ENCODE measurements around the gene RPL23.
"Not testable (repeated sequence)": the region's sequence is repeated elsewhere in the genome, so short reads cannot be mapped to it uniquely, and the experiment has no call there.

RPL23 gene

GRCh38 chr17:38868817-38869525 lies 15.4 kb upstream of the RPL23 start:
- DNase-seq = peak in 57 of 58 donors; percentile 51 to 95 (median 84)

- peak in 4 of 58 donors; percentile 27 to 52 (median 39) for DNase-seq
Measured at GRCh38 chr17:38867968-38868816, 14.7 kb upstream of the RPL23 start.

DNA sequence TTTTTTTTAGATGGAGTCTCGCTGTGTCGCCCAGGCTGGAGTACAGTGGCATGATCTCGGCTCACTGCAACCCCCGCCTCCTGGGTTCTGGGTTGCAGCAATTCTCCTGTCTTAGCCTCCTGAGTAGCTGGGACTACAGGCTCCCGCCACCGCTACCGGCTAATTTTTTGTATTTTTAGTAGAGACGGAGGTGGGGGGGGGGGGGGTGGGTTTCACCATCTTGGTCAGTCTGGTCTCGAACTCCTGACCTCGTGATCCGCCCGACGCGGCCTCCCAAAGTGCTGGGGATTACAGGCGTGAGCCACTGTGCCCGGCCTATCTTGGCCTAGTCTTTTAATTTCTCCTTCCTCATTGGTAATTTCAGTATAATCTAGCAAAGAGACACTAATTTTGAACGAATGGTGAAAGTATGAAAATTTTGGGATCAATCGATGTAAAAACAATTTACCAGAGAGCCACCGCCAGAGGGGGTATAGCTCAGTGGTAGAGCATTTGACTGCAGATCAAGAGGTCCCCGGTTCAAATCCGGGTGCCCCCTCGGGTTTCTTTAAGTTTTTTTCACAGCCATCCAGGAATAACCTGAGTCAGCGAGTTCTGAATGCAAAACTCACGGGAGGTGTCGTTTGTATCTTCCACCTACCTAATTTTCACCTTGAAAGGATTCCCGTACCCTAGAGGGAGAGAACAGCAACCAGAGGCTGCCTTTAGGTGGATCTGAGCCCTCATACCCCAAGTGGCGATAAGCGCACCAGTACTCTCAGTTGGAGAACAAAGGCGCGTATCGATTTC lies 13.9 kb upstream of the RPL23 start:
- DNase-seq = peak in 44 of 58 donors; percentile 10 to 82 (median 44)

DNA sequence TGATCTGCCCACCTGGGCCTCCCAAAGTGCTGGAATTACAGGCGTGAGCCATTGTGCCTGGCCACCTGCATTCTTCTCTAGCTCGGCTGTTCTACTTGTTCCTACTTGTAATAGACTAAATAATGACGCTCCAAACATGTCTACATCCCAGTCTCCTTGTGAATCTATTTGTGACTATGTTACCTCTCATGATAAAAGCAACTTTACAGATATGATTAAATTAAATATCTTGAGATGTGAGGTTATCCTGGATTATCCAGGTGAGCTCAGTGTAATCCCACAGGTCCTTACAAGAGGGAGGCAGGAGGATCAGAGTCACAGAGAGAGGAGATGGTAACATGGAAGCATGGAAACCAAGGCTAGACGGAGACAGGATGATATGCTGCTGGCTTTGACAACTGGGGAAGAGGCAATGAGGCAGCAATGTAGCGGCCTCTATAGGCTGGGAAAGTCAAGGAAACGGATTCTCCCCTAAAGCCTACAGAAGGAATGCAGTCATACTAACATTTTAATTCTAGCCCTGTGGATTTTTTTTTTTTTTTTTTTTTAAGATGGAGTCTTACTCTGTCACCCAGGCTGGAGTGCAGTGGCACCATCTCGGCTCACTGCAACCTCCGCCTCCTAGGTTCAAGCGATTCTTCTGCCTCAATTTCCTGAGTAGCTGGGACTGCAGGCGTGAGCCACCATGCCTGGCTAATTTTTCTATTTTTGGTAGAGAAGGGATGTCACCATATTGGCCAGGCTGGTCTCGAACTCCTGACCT lies 11.3 kb upstream of the RPL23 start:
- DNase-seq = no peak

- peak in 1 of 58 donors; percentile 7 for DNase-seq
Measured at GRCh38 chr17:38861399-38861843, 7.9 kb upstream of the RPL23 start.

DNA sequence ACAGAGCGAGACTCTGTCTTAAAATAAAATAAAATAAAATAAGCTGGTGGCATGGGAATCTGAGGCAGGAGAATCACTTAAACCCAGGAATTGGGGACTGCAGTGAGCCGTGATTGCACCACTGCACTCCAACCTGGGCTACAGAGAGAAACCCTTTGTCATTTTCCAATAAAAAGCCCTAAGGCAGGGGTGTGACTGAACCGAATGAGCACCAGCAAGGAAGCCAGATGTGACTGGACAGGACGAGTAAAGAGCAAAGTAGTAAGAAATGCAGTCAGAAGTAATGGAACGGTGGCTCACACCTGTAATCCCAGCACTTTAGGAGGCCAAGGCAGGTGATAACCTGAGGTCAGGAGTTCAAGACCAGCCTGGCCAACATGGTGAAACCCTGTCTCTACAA lies 3.8 kb upstream of the RPL23 start:
- no peak for DNase-seq

GRCh38 chr17:38855101-38855714 lies 1.7 kb upstream of the RPL23 start:
- not testable (repeated sequence) for DNase-seq

- DNase-seq = no peak
Measured at GRCh38 chr17:38852771-38853291, 690 bp downstream of the RPL23 start.

- no peak for DNase-seq
Measured at GRCh38 chr17:38851434-38851833, 2.1 kb downstream of the RPL23 start.

DNA sequence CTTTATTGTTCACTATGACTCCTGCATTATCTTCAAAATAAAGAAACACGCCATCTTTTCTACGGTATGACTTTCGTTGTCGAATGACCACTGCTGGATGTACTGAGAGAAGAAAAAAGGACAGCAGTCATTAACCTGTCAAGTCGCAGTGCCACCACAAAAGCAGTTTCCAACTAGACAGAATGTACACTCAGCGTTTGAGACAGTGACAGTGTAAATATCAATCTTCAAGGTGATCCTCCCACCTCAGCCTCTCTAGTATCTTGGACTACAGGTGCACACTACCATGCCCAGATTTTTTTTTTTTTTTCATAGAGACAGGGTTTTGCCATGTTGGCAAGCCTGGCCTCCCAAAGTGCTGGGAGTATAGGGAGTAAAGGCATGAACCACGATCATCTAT lies 3.1 kb downstream of the RPL23 start:
- no peak for DNase-seq

DNA sequence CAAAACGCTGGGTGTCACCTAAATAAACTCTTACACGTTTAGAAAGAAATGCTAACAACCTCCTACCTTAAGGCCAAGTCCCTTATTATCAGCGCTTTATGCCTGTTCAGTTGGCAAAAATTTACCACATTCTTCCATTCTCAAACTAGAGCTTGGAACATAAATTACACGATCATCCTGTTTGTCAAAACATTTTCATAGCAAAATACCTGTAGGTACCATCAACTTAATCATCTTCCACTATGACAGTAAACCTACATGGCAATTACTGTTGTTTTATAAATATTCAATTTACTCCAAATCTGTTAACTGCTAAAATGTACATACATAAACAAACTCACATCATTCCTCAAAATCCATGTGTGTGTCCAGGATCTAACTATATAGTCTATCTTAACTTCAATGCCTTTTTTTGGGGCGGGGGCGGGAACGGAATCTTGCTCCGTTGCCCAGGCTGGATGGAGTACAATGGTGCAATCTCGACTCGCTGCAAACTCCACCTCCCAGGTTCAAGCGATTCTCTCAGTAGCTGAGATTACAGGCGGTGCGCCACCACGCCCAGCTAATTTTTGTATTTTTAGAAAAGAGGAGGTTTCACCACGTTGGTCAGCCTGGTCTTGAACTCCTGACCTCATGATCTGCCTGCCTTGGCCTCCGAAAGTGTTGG lies 4.4 kb downstream of the RPL23 start:
- no peak for DNase-seq

DNA sequence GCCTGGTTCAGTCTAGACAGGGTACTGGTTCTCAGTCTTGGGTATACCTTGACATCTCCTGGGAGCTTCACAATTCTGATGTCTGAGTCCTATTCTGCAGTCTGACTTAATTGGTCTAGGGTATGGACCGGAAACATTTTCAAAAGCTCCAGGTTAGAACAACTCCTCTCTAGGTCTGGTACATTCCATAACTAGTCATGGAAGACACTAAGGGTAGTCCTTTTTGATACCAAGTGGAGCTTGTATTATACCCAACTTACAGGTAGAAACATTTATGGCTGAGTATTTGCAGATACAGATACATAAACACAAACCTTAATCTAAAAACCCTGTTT lies 5.0 kb downstream of the RPL23 start:
- DNase-seq = no peak

GRCh38 chr17:38844261-38844757 lies 9.2 kb downstream of the RPL23 start:
- DNase-seq = no peak

GRCh38 chr17:38825762-38826247 lies 27.7 kb downstream of the RPL23 start:
- no peak for DNase-seq

- DNase-seq = peak; percentile 57 to 97 (median 93)
Measured at GRCh38 chr17:38824899-38825761, 28.4 kb downstream of the RPL23 start, which contains the start of gene CWC25. Gene CWC25, minus strand, starts transcription at chr17:38825321. Its CDS starts 138 bp downstream, at chr17:38825183.

- DNase-seq = no peak
Measured at GRCh38 chr17:38815576-38816193, 37.8 kb downstream of the RPL23 start.

DNA sequence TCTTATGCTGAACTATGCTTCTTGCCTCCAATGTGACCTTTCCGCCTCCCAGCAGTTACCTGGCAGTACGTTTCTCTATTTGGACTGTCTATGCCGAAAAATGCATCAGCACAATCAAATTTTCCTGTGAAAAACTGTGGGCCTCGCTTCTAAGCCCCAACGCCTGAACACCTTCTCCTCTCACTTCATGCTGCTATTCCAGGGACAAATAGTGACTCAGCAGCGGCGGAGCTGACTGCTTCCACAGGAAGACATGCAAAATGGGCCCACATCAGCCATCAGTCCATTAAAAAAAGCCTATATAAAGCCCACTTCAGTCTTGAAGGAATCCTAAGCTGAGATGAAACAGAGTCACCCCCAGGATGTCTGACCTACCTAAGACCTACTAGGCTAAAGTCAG lies 43.7 kb downstream of the RPL23 start:
- DNase-seq = peak in 18 of 58 donors; percentile 2 to 43 (median 10)
